ENCODE results near the gene RBM14. TPM values are rescaled to one million over a fixed set of nuclear protein-coding genes. Genes with fewer than 3 reads are reported as not detected.
A peak's percentile ranks its signal among the peaks of the same experiment; 100 is the strongest.
"Not testable (repeated sequence)": the region's sequence is repeated elsewhere in the genome, so short reads cannot be mapped to it uniquely, and the experiment has no call there.

Gene RBM14
- total RNA-seq, result 31.8 TPM

GRCh38 chr11:66616379-66617154, at the start of gene RBM14:
TSS of gene RBM14 (plus strand) at chr11:66616630. CDS start at chr11:66616721, 91 bp downstream.
- peak; percentile 98 for DNase-seq

GRCh38 chr11:66567787-66568123, 48.7 kb upstream of the RBM14 start:
- DNase-seq, result no peak

GRCh38 chr11:66568124-66568916, 48.1 kb upstream of the RBM14 start, which contains the start of gene CTSF:
TSS of gene CTSF (minus strand) at chr11:66568606. CDS start at chr11:66568486, 120 bp downstream.
- peak; percentile 89 for DNase-seq

- no peak for DNase-seq
Observed at GRCh38 chr11:66569076-66569475, 47.4 kb upstream of the RBM14 start.

- DNase-seq, result no peak
Observed at GRCh38 chr11:66570079-66570849, 46.2 kb upstream of the RBM14 start.

- no peak for DNase-seq
Observed at GRCh38 chr11:66570850-66571180, 45.6 kb upstream of the RBM14 start.

- peak; percentile 67 for DNase-seq
Observed at GRCh38 chr11:66579017-66579606, 37.3 kb upstream of the RBM14 start.

GRCh38 chr11:66580803-66581202, 35.6 kb upstream of the RBM14 start:
- DNase-seq, result no peak

GRCh38 chr11:66581261-66581660, 35.2 kb upstream of the RBM14 start:
- DNase-seq, result no peak

GRCh38 chr11:66582565-66583147, 33.8 kb upstream of the RBM14 start:
- not testable (repeated sequence) for DNase-seq

- not testable (repeated sequence) for DNase-seq
Observed at GRCh38 chr11:66585447-66585846, 31.0 kb upstream of the RBM14 start.

- no peak for DNase-seq
Observed at GRCh38 chr11:66586136-66586535, 30.3 kb upstream of the RBM14 start.

GRCh38 chr11:66589315-66589714, 27.1 kb upstream of the RBM14 start:
- DNase-seq, result not testable (repeated sequence)

GRCh38 chr11:66589996-66590675, 26.3 kb upstream of the RBM14 start:
- DNase-seq, result no peak

- no peak for DNase-seq
Observed at GRCh38 chr11:66591175-66591574, 25.3 kb upstream of the RBM14 start.

GRCh38 chr11:66592457-66593302, 23.8 kb upstream of the RBM14 start, which contains the start of the genes CCDC87 and CCS:
TSS of gene CCDC87 (minus strand) at chr11:66593063. CDS start at chr11:66593015, 48 bp downstream.
TSS of gene CCS (plus strand) at chr11:66593185. CDS start at chr11:66593262, 77 bp downstream.
- DNase-seq, result peak; percentile 90

GRCh38 chr11:66593303-66593635, 23.2 kb upstream of the RBM14 start:
- DNase-seq, result no peak

GRCh38 chr11:66593650-66594049, 22.8 kb upstream of the RBM14 start:
- no peak for DNase-seq

GRCh38 chr11:66595245-66595904, 21.1 kb upstream of the RBM14 start:
- no peak for DNase-seq

GRCh38 chr11:66598993-66599392, 17.4 kb upstream of the RBM14 start:
- DNase-seq, result no peak
